GM19043 (cell line): ENCODE results near the gene ST8SIA1.

Source experiments
- ATAC-seq: cut with Tn5 transposase; IDR thresholded peaks from one replicate; pipeline ENCODE4 v1.9.1; 2021; ENCODE audit warnings: low read depth; ENCODE audit not compliant: unreplicated experiment

Gene ST8SIA1

DNA sequence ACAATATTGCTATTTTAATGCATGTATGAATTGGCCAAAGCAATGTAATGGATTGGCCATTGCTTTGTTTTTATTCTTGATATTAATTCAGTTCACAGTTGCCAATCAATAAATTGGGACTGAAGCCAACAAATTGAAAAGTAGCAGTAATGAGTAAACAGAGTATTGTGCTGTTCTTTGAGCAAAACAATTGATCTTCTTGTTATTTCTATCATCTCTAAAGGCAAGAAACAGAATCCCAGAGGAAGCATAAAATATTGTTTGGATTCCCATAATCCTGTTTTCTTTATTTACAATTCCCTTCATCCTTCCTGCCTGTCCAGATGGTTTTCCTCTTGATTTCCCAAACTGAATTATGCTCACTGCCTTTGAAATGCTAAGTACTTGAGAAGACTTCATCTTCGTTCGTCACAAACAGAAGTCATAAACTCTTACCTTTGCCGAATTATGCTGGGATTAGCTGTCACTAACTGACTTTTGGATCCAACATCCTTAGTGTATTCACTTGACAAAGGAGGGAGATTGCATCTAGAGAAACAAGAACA, 85.9 kb downstream of the ST8SIA1 start:
- no peak for ATAC-seq

DNA sequence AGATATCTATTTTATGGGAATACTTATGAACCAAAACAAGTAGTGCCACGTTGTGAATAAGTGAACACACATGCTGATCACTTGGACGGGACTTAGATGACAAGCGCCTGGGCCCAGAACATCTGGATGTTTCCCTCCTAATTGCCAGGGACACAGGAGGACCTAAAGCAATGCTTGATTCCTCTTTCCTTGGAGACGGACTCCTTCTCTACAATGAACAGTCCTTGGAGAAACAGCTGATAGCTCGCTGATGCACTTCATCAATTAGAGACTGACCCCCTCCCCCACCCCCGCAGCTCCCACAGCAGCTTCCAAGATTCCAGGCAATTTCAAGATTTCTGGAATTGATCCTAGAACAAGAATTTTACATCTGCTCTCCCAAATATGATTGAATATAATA, 86.4 kb downstream of the ST8SIA1 start:
- ATAC-seq, result no peak

DNA sequence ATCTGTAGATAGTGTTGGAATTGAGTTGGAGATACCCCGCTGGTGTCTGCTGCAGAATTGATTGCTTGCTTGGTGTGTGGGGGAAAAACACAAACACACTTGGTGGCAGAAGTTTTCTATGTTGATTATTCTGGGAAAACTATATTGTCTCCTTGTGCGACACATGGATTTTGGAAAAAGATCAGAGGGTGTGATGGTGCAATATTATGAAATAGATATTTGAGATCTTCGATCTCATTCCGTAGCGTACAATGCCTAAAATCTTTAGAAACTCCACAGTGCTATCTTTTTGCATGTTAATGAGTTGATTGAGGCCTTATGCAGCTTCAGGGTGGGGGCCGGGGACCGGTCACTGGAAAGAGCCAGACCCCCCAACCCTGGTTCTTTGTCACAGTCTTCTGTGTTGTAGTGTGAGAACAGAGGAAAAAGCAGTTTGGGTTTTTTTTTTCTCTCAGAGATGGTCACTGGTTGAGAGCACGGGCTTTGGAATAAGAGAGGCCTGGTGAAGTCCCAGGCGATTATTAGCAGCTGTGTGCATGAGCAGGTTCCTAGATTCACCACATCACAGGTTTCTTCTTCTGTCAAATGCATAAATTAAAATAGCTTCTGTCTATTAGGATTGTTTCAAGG, 88.2 kb downstream of the ST8SIA1 start:
- no peak for ATAC-seq

DNA sequence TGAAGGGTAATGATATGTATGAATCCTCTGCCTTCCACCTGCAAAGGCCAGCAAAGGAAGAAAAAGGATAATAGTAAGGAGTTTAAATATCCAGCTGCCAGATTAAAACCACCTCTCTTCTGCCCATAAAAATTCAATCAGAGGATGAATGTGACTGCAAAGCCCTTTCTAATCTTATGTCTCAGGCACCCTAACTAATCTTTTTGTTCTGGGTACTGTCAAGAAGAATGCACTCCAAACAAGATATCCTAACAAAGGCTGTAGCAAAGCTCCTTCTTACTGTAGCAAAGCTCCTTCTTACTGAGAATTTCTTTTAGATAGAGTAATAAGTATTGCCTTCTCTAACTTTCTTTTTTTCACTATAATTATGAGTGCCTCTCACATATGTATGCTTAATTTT, 91.8 kb downstream of the ST8SIA1 start:
- ATAC-seq, result no peak

DNA sequence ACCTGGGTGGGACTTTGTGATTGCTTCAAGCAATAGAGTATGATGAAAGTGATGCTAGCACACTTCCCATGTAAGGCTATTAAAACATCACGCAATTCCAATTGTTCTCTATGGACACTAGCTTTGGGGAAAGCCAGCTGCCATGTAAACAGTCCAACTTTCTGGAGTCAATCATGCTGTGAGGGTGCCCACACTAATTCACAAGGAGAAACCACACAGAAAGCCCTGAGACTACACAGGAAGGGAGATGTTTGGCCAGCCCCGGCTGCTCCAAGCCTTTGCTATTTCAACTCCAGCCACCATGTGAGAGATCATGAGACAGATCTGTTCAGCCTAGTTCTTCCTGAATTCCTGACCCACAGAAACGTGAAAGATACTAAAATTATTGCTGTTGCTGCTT, 96.3 kb downstream of the ST8SIA1 start:
- no peak for ATAC-seq

DNA sequence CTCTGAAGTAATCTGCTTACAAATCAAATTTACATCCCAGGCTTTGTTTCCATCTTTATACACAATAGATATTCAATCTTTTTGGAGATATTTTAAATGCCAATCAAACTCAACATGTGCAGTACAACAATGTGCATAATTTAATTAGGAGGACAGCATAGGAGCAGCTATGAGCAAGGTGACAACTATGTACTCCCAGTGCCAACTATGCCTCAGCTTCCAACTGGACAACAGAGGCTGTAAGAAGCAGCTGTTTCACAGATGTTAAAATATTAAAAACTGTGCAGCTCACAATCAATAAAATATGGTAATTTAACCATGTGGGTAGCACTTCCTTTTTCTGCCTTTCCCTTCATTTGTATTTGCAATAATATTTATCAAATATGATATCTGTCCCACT, 99.9 kb downstream of the ST8SIA1 start:
- no peak for ATAC-seq

DNA sequence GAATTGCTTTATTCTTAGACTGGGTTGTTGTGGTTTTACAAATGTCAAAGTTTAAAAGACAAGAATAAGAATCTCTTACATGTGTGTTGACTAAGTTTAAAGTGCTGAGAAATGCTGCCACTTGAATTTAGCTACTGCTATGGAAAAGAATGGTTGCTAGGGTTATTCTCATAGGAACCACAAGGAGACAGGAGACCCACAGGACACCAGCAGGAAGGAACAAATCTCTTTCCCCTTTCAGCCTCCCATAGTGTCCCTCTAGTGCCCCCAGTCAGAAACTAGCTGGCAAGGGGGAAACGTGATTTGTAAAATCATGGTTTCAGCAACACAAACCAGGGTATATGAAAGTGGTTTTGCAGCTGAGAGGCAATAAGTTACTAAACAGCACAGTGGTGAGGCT, 102.7 kb downstream of the ST8SIA1 start:
- no peak for ATAC-seq

DNA sequence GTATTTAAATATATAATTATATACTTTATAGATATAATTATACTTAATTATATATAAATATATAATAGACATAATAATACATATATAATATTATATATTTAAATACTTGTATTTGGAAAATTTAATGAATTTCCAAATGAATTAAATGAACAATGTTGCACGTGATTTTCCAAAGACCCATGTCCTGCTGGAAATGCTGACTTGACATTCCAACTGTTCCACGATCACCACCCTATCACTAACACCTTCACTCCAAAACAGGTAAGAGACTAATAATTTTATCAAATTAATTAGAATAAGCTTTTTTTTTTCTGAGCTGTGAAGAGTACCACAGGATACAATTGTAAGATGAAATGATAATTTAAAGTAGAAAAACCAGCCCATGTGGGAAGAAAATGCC, 103.4 kb downstream of the ST8SIA1 start:
- ATAC-seq, result no peak

DNA sequence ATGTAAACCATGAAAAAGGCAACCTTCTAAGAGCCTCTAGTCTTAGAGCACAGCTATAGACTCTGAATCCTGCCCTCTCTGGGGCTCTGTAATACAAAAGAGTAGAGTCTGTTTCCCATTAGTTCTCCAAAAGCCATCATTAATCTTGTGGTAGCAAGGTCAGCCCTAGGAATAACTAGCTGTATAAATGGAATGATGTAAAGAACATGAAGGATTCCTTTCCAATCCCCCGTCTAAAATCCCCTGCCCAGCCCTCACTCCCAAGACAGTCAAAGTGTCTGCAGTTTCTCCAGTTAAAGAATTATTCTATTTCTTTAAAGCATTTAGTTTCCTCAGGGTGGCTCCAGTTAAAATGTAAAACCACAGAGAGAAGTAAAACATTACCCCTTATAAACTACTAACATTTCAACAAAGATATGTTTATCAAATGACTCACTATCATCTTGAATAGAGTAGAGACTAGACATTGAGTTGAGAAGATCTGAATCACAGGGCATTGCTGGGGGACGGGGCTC, 104.2 kb downstream of the ST8SIA1 start:
- ATAC-seq, result no peak

DNA sequence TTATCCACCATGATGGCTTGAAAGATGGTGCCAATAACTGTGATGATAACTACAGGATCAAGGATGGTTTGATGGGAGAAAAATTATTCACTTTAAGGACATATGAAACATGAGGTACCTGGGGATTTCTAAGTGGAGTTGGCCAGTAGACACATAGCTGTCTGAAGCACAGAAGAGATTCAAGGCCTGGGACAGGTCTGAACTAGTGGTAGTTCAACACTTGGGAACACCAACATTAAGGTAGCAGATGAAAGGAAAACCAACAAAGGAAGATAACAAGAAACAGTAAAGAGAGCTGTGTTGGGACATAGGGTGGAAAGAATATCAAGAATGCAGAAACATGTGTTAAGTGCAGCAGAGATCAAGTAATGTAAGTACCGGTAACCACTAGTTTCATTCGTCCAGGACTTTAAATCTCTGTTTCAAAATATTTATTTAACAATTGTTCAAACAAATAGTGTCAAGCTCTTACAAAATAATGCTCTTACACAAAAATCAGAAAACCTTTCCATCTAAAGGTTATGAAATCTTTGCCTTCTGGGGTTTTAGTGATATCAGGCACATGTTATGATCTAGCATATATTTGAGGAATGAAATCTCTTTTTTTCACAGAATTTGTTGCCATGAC, 104.7 kb downstream of the ST8SIA1 start:
- no peak for ATAC-seq

DNA sequence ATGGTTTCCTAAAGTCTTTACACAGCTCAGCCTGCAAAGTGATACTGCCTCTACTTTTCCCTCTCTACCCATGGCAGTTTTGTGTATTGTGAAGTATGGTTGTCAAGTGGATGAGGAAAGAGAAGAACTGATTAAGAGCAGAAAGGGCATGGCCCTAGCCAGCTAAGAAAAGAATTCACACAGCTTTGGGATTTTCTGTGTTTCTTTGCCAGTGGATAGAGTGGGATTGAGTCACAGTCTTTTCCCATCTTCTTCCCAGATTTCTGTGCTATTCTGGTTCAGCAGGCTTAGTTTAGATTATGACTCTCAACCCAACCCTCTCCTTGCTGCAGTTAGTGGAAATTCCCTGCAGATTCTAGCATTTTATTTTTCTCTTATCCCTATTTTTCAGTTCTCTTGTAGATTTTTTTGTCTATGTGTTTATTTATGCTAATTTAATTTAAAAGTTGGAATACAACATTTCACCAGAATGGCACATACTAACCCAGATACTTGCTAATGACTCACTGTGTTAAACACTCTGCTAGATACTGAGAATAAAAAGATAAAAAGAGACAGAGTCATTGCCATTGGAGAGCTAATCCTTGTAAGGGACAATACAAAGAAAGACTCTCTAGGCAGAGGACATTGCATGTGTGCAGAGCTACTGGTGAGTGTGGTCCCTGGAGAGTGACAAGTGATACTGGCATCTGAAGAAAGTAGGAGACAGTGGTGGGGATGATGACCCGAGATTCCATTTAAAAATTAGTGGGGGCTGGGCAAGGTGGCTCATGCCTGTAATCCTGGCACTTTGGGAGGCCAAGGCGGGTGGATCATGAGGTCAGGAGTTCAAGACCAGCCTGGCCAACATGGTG, 106.3 kb downstream of the ST8SIA1 start:
- ATAC-seq, result no peak

DNA sequence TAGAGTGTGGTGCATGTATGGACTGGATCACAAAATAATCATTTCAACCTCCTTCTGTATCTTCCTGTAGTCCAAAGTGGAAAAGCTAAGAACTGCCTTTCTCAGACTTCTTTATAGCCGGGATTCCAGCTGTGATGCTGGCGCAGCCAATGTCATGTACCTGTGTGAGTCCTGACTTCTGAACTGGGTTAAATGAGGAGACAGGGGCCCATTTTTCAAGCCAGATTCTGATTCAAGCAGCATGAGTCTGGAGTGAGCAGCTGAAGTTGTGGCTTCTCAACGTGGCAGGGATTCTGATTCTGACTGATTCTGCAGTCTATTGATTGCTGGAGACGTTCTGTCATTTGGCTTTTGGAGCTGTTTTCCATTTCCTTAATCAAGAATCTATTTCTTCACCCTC, 111.2 kb downstream of the ST8SIA1 start:
- ATAC-seq, result no peak

DNA sequence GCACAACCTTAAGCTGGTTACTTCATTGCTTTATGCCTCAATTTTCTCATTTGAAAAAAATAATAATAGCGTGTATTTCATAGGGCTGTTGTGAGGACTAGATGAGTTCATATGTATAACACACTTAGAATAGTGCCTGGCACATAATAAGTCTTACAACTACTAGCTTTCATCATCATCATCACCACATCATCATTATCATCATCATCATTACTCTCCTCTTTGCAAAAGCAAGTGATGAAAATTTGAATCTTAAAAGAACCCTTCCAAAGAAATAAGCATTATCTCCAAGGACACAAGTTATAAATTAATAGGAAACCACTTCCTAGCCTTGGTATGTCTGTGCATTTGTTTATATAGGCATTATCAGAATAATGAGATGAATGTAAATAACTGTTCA, 117.0 kb downstream of the ST8SIA1 start:
- ATAC-seq, result no peak

DNA sequence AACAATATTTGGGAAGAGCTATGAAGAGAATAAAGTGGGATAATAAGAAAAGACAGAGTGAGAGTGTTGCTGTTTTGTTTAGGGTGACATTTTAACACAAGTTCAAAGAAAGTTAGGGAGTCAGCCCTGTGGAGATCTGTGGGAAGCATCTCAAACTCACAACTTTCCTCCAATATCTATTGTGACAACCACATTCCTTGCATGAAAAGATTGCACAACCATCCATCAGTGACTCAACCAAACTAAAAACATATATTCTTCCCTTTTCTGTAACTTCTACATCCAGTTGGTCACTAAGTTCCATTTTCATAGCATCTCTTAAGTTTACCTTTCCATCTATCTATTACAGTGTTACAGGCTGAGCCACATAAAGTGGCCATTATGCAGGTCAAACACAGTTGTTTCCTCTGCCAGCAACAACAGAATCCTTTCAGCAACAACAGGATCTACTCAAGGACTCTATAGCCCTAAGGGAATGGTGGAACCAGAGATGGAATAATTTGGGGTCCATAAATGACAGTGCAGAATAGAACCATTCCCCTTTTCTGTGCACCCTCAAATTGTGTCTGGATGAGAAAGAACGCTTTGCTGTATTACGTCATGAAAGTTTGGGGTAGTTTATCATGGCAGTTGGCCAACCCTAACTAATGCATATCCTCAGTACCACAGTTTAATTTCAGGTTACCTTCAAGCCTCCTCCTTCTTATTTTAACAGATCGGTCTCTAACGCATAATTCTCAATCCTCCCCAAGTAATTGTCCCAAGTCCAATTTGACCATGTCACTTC, 118.8 kb downstream of the ST8SIA1 start:
- ATAC-seq, result no peak

DNA sequence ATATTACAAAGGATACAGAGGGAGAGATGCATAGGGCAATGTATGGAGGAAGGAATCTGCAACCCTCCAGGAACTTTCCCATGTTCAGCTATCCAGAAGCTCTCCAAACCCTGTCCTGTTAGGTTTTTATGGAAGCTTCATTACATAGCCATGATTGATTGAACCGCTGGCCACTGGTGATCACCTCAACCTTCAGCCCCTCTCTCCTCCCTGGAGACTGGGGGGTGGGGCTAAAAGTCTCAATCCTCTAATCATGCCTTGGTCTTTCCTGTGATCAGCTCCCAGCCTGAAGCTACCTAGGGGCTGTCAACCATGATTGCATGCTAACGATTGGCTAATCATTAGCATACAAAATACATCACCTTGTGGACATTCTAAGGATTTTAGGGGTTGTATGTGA, 123.4 kb downstream of the ST8SIA1 start:
- ATAC-seq, result no peak

DNA sequence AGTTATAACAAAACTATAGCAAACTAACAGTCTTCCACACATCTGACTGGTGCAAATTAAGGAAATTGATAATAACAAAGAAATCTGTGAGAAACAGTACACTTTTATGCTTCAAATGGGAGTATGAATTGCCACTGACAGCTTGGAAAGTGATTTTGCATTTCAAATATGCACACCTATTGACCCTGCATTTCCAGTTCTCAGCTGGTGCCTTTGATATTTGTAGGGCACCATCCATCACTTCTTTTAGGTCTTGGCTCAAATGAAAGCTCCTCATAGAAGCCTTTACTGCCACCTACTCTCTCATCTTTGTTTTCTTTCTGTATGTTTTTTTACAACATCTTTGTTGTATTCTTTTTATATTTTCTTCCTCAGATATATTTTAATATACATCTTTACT, 125.1 kb downstream of the ST8SIA1 start:
- no peak for ATAC-seq

DNA sequence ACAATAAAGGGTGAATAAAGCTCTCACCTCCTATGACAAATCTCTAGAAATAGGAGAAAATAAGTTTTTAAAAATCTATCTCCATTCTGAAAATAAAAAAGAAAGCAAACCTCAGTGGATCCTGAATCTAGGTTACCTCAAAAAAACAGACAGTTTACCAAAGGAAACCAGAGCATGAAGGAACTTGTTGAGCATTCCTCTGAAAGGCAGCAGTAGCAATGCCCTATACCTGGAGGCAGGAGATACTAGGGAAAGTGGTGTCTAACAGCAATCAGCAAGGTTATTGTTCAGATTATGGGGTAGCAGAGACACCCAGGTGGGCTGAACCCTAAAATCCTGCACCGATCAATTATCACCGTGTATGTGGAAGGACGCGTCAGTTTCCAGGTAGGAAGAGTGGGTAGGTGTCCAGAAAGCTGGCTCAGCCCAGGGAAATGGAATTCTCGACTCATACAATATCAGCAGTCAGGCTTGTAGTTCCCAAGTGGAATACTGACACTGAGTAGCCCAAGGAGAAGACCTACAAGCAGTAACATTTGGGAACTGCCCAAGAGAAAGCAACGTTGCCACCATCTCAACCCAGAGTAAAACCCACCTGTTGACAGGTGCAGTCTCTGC, 128.3 kb downstream of the ST8SIA1 start:
- no peak for ATAC-seq

DNA sequence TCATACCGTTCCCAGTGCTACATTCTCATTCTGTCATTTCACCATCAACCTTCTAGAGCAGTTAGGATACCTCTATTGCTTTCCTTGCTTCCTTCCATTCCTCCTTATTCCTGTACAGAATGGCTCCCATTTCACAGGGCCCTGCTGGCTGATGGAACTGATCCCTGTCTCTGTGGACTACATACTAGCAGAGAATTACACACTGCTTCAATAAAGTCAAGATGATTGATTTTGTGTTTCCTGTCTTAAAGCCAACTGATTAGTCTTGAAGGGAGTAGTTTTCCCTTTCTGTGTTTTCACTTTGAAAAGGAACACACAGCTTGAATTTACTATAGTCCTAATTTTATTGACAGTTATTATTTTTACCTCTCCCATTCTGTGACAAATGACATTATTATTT, 130.1 kb downstream of the ST8SIA1 start:
- ATAC-seq, result no peak

DNA sequence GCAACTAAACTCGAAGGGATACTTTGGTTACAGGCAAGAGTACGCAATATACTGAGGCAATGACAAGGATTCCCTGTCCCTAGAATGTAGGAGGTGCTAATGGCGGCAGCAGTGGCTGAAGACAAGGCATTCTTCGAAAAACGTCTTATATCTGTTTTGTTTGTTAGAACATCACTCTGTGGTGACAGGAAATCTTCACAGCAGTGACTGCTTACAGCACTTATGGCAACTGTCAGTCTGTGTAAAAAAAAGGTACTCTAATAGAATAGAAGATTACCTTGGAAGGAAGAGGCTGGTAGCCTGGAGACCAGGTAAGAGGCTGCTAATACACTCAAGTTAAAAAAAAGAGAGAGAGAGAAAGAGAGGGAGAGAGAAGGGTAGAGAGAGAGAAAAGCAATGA, 131.7 kb downstream of the ST8SIA1 start:
- ATAC-seq, result no peak

DNA sequence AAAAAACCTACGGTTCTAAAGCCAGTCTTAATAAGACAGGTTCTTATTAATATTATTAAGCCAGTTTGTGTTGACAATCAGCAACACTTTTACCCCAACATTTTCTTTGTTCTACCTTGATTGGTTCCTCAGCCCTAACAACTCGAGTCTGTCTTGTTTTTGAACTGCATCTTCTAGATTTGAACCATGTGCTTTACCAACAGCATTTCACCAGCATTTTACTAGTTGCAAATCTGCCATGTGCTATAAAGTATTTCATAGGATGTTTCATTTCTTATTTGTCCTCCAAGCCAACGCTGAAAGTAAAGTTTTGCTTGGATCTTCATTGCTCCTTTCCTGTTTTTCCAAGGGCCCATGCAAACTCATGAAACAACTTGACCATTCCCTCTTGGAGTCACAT, 133.4 kb downstream of the ST8SIA1 start:
- no peak for ATAC-seq
